ENCODE results near the gene TCF7L1. TPM values are rescaled to one million over a fixed set of nuclear protein-coding genes. Genes with fewer than 3 reads are reported as not detected.
A peak's percentile ranks its signal among the peaks of the same experiment; 100 is the strongest.

Gene TCF7L1
- total RNA-seq, 2 experiments from 2014 or later: not detected

GRCh38 chr2:85347599-85347998 lies 214.4 kb downstream of the TCF7L1 start:
- peaks cover 40% of the 10 kb centered on the region; the same call in 1 of the 2 replicates for H3K36me3 ChIP-seq (ENCODE audit: insufficient read depth, low read length)
- no peak for DNase-seq (ENCODE audit: low spot score)
- intact Hi-C loops (cut with micrococcal nuclease; ENCODE audit: unreplicated experiment): no loop called here
- POLR2A ChIA-PET: no interaction called here
- H3K9me3 ChIP-seq (ENCODE audit: low read length): no peaks in the 10 kb centered on the region
- H3K9me2 ChIP-seq (ENCODE audit: insufficient read depth, low read length): no peaks in the 10 kb centered on the region
- H3K4me3 ChIP-seq (ENCODE audit: low read depth, low read length, poor library complexity, severe bottlenecking): no peak overlapping the region
- TF ChIP-seq, protein P1, sequence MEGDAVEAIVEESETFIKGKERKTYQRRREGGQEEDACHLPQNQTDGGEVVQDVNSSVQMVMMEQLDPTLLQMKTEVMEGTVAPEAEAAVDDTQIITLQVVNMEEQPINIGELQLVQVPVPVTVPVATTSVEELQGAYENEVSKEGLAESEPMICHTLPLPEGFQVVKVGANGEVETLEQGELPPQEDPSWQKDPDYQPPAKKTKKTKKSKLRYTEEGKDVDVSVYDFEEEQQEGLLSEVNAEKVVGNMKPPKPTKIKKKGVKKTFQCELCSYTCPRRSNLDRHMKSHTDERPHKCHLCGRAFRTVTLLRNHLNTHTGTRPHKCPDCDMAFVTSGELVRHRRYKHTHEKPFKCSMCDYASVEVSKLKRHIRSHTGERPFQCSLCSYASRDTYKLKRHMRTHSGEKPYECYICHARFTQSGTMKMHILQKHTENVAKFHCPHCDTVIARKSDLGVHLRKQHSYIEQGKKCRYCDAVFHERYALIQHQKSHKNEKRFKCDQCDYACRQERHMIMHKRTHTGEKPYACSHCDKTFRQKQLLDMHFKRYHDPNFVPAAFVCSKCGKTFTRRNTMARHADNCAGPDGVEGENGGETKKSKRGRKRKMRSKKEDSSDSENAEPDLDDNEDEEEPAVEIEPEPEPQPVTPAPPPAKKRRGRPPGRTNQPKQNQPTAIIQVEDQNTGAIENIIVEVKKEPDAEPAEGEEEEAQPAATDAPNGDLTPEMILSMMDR (conservative IDR thresholded peaks at IDR 0.05; ENCODE audit: low read length): no peak
- no peak for TF ChIP-seq EZH2phosphoT487 (IDR thresholded peaks at IDR 0.05; ENCODE audit: borderline replicate concordance, low read depth, low read length)
- no peak overlapping the region for H3K4me2 ChIP-seq (ENCODE audit: low read length)
- peaks cover 1% of the 10 kb centered on the region for H3K4me1 ChIP-seq (ENCODE audit: insufficient read depth, low read length, poor library complexity, severe bottlenecking)
- BruUV-seq (replicated peaks): no TSS peak
- H2AFZ ChIP-seq (ENCODE audit: low read length): no peak overlapping the region
- CTCF ChIA-PET (ENCODE audit: unreplicated experiment): no interaction called here
- H3K79me2 ChIP-seq (ENCODE audit: insufficient read depth, low read depth, low read length): no peaks in the 10 kb centered on the region
- H4K20me1 ChIP-seq (ENCODE audit: insufficient read depth, low read length): no peaks in the 10 kb centered on the region
- no peak overlapping the region for H3K27ac ChIP-seq (ENCODE audit: low read depth, low read length, poor library complexity, severe bottlenecking)

- peak; percentile 20 for DNase-seq (ENCODE audit: low spot score)
- Histone ChIP-seq H2AFZ (ENCODE audit: low read length) (peak overlapping the region; percentile 75), H3K79me2 (ENCODE audit: insufficient read depth, low read depth, low read length) (peaks cover 12% of the 10 kb centered on the region; the same call in 1 of the 2 replicates), H4K20me1 (ENCODE audit: insufficient read depth, low read length) (no peaks in the 10 kb centered on the region), H3K4me2 (ENCODE audit: low read length) (peak overlapping the region; percentile 97), H3K9me3 (ENCODE audit: low read length) (no peaks in the 10 kb centered on the region), H3K27ac (ENCODE audit: low read depth, low read length, poor library complexity, severe bottlenecking) (peak overlapping the region; percentile 2), H3K9me2 (ENCODE audit: insufficient read depth, low read length) (no peaks in the 10 kb centered on the region), H3K4me1 (ENCODE audit: insufficient read depth, low read length, poor library complexity, severe bottlenecking) (peaks cover 20% of the 10 kb centered on the region), H3K36me3 (ENCODE audit: insufficient read depth, low read length) (peaks cover 36% of the 10 kb centered on the region), H3K4me3 (ENCODE audit: low read depth, low read length, poor library complexity, severe bottlenecking) (peak overlapping the region; percentile 75)
- TSS peak; percentile 84 for BruUV-seq (replicated peaks)
- intact Hi-C loops (cut with micrococcal nuclease; ENCODE audit: unreplicated experiment): loop anchor here (1.0 kb wide), 1 partner anchor 26 kb away; no protein-coding TSS in a partner anchor
- TF ChIP-seq EZH2phosphoT487 (IDR thresholded peaks at IDR 0.05; ENCODE audit: borderline replicate concordance, low read depth, low read length): no peak
- TF ChIP-seq, protein P1 (conservative IDR thresholded peaks at IDR 0.05; ENCODE audit: low read length): no peak
- POLR2A ChIA-PET: interaction anchor here (0.5 to 2.2 kb wide), 14 partner anchors 12 to 378 kb away, joined by 3 to 12 read pairs (median 4); partner anchors contain the start of genes SH2D6 and TGOLN2
- CTCF ChIA-PET (ENCODE audit: unreplicated experiment): no interaction called here
Measured at GRCh38 chr2:85353876-85354285, 220.7 kb downstream of the TCF7L1 start.

GRCh38 chr2:85354286-85355072 lies 221.3 kb downstream of the TCF7L1 start, which contains the start of the genes ELMOD3 and RETSAT:
Gene ELMOD3 (plus strand): TSS chr2:85354769. CDS start chr2:85357199, 2,430 bp downstream.
Gene RETSAT (minus strand): TSS chr2:85354528. CDS start chr2:85354507, 21 bp downstream.
- Histone ChIP-seq H4K20me1 (ENCODE audit: insufficient read depth, low read length) (no peaks in the 10 kb centered on the region), H2AFZ (ENCODE audit: low read length) (peak within 1 kb of the TSS; percentile 85), H3K4me2 (ENCODE audit: low read length) (peak within 1 kb of the TSS; percentile 97), H3K9me3 (ENCODE audit: low read length) (no peaks in the 10 kb centered on the region), H3K36me3 (ENCODE audit: insufficient read depth, low read length) (peaks cover 34% of the 10 kb centered on the region), H3K9me2 (ENCODE audit: insufficient read depth, low read length) (no peaks in the 10 kb centered on the region), H3K79me2 (ENCODE audit: insufficient read depth, low read depth, low read length) (peaks cover 12% of the 10 kb centered on the region; the same call in 1 of the 2 replicates), H3K4me1 (ENCODE audit: insufficient read depth, low read length, poor library complexity, severe bottlenecking) (peaks cover 20% of the 10 kb centered on the region), H3K27ac (ENCODE audit: low read depth, low read length, poor library complexity, severe bottlenecking) (peak within 1 kb of the TSS; percentile 7), H3K4me3 (ENCODE audit: low read depth, low read length, poor library complexity, severe bottlenecking) (peak within 1 kb of the TSS; percentile 75)
- BruUV-seq (replicated peaks): no TSS peak
- ChIA-PET POLR2A (interaction anchor here (0.6 to 2.2 kb wide), 12 partner anchors 11 to 379 kb away, joined by 3 to 12 read pairs (median 4); partner anchors contain the start of gene TGOLN2), CTCF (ENCODE audit: unreplicated experiment) (no interaction called here)
- peak; percentile 99 for DNase-seq (ENCODE audit: low spot score)
- TF ChIP-seq EZH2phosphoT487 (IDR thresholded peaks at IDR 0.05; ENCODE audit: borderline replicate concordance, low read depth, low read length): no peak
- TF ChIP-seq, protein P1 (conservative IDR thresholded peaks at IDR 0.05; ENCODE audit: low read length): no peak
- intact Hi-C loops (cut with micrococcal nuclease; ENCODE audit: unreplicated experiment): loop anchor here (1.0 kb wide), 1 partner anchor 26 kb away; no protein-coding TSS in a partner anchor

Data from OCI-LY7 (cell line).